ENCODE data around the gene CCDC69.
A peak's percentile ranks its signal among the peaks of the same experiment; 100 is the strongest.
"Not testable (repeated sequence)": the region's sequence is repeated elsewhere in the genome, so short reads cannot be mapped to it uniquely, and the experiment has no call there.

CCDC69 gene, protein sequence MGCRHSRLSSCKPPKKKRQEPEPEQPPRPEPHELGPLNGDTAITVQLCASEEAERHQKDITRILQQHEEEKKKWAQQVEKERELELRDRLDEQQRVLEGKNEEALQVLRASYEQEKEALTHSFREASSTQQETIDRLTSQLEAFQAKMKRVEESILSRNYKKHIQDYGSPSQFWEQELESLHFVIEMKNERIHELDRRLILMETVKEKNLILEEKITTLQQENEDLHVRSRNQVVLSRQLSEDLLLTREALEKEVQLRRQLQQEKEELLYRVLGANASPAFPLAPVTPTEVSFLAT

GRCh38 chr5:151223447-151224264 is at the start of gene CCDC69:
Gene CCDC69, minus strand, starts transcription at chr5:151224092. Its CDS starts 122 bp downstream, at chr5:151223970.
- DNase-seq (ENCODE audit: low spot score) = peak; percentile 72

GRCh38 chr5:151271336-151271735 is 47.4 kb upstream of the CCDC69 start:
- DNase-seq (ENCODE audit: low spot score) = no peak

- DNase-seq (ENCODE audit: low spot score) = peak; percentile 82
Measured at GRCh38 chr5:151270599-151270998, 46.7 kb upstream of the CCDC69 start.

DNA sequence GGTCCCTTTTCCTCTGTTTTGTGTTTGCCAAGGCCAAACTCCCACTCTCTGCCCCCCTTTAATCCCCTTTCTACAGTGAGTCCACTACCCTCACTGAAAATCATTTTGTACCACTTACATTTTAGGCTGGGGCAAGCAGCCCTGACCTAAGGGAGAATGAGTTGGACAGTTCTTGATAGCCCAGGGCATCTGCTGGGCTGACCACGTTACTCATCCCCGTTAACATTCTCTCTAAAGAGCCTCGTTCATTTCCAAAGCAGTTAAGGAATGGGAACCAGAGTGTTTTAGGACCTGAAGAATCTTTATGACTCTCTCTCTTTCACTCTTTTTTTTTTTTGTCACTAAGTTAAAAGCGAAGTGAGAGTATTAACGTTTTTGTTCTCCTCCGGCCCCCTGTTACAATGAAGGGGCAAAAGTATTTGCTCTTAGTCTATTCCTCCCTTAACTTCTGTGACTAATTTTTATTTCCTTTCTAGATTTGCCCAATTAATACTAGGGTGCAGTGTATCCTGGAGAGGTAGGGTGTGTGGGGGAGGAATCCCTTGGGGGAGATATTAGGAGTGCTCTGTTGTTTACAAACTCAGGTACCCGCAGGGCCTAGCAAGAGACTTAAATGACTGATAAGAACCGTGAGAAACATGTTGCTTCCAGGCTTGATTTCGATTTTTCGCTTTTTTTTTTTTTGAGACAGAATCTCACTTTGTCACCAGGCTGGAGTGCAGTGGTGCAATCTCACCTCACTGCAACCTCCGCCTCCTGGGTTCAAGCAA is 43.8 kb upstream of the CCDC69 start:
- DNase-seq (ENCODE audit: low spot score) = no peak

DNA sequence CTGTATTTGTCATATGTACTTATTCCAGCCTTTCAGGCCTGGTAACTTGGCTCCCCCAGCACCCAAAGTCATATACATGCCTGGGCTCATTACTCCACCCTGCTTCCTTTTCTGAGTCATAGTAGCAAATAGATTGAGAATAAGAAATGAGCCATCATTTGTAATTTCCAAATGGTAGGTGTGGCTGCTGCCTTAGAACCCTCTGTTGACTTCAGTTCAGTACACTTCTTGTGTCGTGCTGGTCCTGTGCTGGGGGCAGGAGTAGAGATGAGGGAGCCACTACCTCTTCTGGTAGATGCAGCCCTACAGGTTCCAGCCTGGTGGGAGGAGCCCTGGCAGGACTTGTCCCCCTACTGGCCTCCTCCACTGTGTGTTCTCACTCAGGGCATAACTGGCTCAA is 40.2 kb upstream of the CCDC69 start:
- peak; percentile 78 for DNase-seq (ENCODE audit: low spot score)

DNA sequence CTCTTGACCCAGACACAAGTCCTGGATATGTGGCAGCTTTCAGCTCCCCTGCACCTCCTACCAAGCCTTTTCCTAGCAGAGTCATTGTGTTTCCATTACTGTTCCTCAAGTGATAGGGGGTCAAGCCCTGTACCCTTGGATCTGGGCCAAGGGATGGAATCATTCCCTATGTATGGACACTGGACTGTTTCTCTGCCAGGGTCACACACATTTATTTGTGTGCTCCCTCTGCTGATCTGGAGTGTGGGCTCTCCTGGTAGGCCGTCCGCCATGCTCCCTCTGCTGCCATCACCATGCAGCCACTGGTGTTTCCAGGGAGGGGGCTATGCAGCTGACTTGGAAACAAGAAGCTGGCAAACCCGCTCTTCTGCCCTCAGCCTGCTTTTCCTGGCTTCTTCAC is 38.6 kb upstream of the CCDC69 start:
- no peak for DNase-seq (ENCODE audit: low spot score)

GRCh38 chr5:151259931-151260330 is 36.0 kb upstream of the CCDC69 start:
- DNase-seq (ENCODE audit: low spot score) = no peak

DNA sequence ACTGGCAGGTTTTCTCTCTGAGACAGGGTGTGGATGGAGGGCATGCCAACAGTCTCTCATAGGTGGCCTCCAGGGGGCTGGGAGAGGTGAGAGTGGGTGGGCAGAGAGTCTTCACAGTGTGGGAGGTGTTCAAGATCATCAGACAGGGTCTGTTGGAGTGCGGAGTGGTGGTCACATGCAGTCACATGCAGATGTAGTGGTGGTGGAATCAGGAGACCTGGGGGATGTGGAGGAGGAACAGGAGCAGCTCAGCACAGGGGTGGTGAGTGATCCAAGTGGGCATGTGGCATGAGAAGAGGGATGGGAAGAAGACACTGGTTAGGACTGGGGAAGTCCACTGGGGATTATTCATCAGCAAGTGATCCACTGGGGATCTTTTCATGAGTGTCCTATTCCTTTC is 34.9 kb upstream of the CCDC69 start:
- DNase-seq (ENCODE audit: low spot score) = no peak

GRCh38 chr5:151258201-151258611 is 34.3 kb upstream of the CCDC69 start:
- DNase-seq (ENCODE audit: low spot score) = no peak

DNA sequence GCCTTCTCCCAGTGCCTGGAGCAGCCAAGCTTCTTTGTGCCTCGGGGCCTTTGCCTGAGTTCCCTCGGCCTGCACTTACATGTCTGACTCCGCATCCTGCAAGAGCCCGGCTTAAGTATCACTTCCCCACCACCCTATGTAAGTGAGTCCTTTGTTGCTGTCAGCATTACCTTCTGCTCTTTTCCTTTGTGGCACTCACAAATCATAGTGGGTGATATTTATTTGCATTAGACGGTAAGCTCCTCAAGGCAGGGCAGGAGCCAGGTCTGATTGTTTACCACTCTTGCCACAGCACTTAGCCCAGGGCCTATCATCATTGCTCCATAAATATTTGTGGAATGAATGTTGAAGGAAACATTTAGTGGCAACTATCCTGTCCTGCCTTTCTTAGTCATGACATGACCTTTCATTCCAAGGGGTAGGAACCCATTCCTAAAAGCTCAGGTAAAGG is 33.9 kb upstream of the CCDC69 start:
- DNase-seq (ENCODE audit: low spot score) = no peak

DNA sequence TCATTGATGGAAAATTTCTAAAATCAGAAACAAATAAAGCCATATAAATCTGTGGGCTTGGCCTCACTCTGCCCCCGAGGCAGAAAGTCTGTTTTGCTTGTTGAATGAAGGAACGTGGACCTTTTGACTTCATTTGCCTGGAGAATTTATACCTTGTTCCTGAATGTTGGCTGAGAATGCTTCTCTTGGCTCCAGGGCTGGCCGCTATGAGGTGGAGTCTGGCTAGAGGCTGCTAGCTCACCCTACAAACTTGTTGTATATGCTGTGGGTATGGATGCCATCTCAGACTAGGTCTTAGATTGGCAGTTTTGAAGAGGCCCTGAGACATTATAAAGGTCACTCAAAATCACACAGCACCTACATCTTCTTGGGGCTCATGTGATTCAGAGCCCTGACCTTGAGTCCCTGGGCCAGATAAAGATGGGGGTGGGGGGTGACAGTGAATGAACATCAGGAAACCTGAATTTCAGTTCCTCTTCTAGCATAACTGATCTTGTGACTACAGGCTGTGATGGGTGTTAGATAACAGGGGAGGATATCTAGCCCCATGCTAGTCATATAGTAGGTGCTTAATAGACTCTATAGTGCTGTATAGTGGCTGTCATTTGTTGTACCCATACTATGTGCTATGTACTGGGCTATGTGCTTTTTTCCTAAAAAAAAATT is 31.9 kb upstream of the CCDC69 start:
- DNase-seq (ENCODE audit: low spot score) = no peak

DNA sequence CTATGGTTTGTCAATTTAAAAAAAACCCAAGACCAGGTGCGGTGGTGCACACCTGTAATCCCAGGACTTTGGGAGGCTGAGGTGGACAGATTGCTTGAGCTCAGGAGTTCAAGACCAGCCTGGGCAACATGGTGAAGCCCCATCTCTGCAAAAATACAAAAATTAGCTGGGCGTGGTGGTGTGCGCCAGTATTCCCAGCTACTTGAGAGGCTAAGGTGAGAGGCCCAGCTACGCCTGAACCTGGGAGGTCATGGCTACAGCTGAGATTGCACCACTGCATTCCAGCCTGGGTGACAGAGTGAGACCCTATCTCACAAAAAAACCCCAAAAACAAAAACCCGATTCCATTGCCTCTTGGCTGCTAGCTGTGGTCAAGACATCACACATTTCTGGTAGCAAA is 31.1 kb upstream of the CCDC69 start:
- DNase-seq (ENCODE audit: low spot score) = not testable (repeated sequence)

GRCh38 chr5:151254556-151254955 is 30.7 kb upstream of the CCDC69 start:
- no peak for DNase-seq (ENCODE audit: low spot score)

DNA sequence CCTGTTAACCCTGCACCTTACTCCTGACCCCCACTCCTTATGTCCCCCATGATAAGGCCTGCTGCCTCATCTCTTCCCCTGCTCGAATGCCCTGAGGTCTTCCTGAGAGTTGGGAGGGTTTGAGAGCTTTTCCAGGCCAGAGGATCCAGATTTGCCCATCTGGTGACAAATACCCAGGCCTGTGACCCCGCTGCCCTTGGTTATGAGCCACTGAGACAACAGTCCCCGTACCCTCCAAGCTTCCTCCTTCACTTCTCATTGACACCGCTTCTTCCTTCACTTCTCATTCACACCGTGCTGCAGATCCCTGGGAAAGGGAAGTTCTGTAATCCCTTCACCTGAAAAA is 29.7 kb upstream of the CCDC69 start:
- DNase-seq (ENCODE audit: low spot score) = no peak

DNA sequence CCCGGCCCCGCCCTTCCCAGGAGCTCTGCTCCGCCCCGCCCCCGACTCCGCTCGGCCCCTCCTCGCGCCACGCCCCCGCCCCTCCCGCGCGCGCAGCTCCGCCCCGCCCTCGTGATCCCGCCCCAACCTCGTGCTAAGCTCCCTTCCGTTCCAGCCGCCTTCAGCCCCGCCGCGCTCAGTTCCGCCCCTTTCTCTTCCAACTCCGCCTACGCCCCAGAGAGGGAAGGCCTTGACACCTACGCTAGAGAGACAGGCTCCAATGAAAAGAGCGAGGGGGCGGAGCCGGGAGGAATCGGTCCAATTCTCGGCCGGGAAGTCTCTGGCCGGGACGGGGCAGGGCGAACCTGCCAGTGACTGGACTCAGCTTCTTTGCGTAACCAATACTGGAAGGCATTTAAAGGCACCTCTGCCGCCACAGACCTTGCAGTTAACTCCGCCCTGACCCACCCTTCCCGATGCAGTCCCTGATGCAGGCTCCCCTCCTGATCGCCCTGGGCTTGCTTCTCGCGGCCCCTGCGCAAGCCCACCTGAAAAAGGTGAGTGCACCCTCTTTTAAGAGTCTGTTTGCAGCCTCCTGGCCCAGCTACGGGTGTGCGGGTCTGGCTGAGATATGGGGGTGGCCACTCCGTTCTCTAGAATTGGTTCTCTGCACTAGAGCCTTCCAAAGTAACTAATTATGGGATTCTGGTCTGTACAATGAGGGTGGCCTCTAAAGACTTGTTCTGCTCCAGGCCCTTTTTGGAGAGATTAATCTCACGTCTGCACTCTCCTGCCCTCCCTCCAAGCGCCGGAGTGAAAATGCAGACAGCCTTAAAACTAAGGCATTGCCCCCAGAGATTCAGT is 29.1 kb upstream of the CCDC69 start, which contains the start of gene GM2A:
GM2A (plus strand) TSS at position 424 of the 843 bp plus-strand sequence; CDS start at position 456, 32 bp downstream.
- DNase-seq (ENCODE audit: low spot score) = peak; percentile 100

DNA sequence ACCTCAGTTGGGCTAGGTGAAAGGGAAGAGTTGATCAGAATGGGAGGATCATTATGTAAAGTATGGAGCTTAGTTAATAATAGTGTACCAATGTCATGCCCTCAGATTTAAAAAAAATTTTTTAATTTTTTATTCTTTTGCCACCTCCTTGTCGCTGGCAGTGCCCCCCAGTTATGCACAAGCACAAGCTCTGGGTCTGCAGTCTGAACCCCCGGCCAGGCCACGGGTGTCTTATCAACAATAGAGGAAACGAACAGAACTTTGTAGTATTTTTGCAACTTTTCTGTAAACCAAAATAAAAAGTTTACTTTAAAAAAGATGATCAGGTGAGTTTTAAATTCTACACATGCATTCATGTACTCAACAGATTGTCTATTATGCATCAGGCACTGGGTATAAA is 27.7 kb upstream of the CCDC69 start:
- DNase-seq (ENCODE audit: low spot score) = no peak

GRCh38 chr5:151251001-151251551 is 27.2 kb upstream of the CCDC69 start:
- DNase-seq (ENCODE audit: low spot score) = peak; percentile 71

DNA sequence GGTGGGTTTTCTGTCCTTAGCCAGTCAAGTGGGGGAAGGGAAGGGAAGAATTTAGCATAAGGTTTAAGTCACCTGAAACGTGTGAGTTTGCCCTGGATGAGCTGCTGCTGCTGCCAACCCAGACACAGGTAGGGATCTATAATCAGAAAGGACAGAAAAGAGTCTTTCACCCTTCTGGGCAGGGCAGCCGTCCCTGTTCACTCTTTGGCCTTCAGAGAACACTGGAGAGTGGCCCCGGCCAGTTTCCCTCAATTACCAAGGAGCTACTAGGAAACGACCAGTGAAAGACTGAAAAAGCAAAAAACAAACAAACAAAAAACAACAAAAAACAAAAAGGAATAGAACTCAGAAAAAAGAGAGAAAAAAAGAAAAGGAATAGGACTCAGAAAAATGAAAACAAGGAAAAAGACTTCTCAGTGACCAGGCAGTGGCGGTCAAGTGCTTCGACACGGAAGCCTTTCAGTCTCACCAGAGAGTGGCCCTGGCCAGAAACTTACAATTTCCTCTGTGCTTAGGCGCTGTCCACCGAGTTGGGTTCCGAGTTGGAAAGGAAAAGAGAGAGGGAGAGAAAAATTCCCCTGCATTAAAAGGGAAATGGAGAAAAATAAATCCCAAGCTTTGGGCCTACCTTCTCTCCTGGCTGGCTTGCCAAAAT is 26.6 kb upstream of the CCDC69 start:
- DNase-seq (ENCODE audit: low spot score) = no peak

- DNase-seq (ENCODE audit: low spot score) = no peak
Measured at GRCh38 chr5:151249281-151249680, 25.4 kb upstream of the CCDC69 start.

- no peak for DNase-seq (ENCODE audit: low spot score)
Measured at GRCh38 chr5:151248651-151249050, 24.8 kb upstream of the CCDC69 start.

Measured in activated CD4-positive, alpha-beta T cell treated with anti-CD3 and anti-CD28 coated beads, Interleukin-2, Interleukin-4, amounts not matched to agents 100 ng/mL and 50 ng/mL, durations not matched to agents 16 hours and 8 hours (primary cell).